HG03457 (cell line): Measurements from ENCODE around the gene POLG.
"Not testable (repeated sequence)": the region's sequence is repeated elsewhere in the genome, so short reads cannot be mapped to it uniquely, and the experiment has no call there.

Experiments
- ATAC-seq: cut with Tn5 transposase; IDR thresholded peaks from one replicate; pipeline ENCODE4 v1.9.1; 2021; ENCODE audit warnings: moderate number of reproducible peaks; ENCODE audit not compliant: unreplicated experiment

POLG gene

DNA sequence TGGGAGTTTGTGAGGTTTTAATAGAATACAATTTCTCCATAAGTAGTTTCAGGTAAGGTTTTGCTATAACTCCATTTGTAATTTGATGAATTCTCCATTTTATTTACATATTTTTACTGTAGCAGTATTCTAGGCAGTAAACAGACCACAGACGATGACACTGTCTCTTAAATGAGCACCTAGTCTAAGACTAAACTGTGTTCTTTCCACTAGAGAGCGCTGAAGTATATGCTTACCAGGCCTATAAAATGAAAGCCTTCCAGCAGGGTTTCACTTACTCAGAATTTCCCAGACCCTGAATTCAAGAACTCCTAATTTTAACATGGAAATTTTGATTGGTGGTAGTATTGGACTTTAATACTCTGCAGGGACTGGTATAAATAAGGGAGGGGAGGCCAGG is 41.6 kb downstream of the POLG start:
- ATAC-seq, result no peak

GRCh38 chr15:89291934-89292438 is 42.6 kb downstream of the POLG start:
- ATAC-seq, result no peak

GRCh38 chr15:89283201-89283600 is 51.4 kb downstream of the POLG start:
- no peak for ATAC-seq

DNA sequence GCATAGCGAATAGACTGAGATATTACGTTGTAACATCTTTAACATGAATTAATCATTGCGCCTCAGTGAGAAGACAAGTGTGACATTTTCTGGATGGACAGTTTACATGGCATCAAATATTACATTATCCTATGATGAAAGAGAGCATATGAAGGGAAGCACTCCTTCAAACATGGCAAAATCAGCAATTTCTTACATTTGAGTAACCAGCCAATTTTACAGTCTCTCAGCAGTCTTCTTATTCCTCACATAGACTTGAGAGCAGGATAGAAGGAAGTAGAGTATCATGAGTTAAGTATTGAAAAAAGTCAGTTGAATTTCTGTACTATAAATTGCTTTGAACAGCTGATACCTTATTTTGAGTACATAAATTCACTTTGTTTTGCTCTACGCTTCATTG is 52.0 kb downstream of the POLG start:
- no peak for ATAC-seq

- no peak for ATAC-seq
These were observed 56.3 kb downstream of the POLG start for GRCh38 chr15:89278307-89278706.

- not testable (repeated sequence) for ATAC-seq
These were observed 57.3 kb downstream of the POLG start for GRCh38 chr15:89277281-89277680.
